Measurements from ENCODE around the gene DNASE1L3.

The DNASE1L3 gene

GRCh38 chr3:58180099-58180880 is 30.5 kb downstream of the DNASE1L3 start:
- in situ Hi-C loops (cut with MboI; ENCODE audit: low sequenced_read_pairs) = no loop called here

DNA sequence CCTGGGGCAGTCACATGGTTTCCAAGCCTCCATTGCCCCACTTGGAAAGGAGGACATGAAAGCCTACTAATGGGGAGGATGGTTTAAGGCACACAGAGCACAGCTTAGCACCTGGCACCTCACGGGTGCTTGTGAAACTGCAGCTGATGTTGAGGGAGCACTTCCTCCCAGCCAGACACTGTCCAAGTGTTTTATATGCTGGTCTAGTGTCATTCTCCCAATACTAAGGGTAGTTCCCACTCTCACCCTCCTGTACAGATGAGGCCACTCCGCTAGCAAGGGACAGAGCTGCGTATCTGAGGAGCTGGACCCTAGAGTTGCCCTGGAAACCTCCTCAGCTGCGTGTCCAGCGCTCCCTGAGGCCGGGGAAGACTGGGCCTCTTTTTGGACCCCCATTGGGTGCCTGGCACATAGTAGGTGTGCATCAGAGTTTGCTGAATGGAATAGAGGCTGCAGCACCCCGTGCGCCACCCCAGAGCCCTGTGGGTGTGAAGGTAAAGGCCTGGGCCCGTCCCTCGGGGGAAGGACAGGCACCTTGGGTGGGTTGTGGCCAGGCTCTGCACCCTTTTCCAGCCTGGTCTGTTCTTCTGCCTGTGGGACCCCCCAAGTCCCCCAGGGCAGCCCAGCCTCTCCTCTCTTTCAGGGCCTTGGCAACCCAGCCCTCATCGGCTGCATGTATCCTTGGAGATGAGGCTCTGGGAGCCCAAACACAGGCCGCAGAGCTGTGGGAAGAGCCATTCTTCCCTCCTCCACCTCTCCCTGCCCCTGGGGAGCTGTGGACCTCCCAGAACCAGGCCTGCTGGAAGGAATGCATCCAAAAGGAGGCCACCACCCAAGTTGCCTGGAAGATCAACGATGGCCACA is 31.3 kb downstream of the DNASE1L3 start:
- in situ Hi-C loops (cut with MboI; ENCODE audit: low sequenced_read_pairs) = no loop called here

DNA sequence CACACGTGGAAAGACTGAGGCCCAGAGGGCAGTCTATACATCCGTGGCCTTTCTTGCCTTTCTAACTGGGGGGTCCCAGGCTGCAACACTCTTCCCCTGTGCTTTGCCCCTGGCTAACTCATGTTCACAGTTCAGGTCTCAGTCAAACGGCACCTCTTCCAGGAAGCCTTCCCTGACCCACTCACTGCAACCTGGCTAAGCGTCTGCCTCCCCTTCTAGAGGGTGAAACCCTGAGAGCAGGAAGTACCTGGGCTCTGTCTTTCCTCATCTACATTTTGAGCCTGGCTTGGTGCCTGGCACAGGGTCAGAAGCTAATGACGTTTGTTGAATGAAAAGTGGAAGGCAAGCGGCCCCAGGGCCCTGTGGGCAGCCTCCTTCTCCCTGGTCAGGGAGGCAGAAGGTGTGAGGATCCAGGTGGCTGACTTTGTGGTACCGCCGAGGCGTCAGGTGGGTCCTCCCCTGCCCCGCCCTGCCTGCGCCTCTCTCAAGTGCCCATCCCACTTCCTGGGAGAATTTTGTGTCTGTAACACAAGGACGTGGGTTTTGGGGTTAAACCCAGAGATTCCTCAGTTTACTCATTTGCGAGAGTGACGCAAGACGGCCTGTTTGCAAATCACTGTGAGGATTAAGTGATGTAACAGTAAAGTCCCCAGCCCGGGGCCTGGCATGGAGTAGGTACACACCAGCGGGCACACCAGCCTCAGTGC is 32.1 kb downstream of the DNASE1L3 start:
- in situ Hi-C loops (cut with MboI; ENCODE audit: low sequenced_read_pairs) = no loop called here

DNA sequence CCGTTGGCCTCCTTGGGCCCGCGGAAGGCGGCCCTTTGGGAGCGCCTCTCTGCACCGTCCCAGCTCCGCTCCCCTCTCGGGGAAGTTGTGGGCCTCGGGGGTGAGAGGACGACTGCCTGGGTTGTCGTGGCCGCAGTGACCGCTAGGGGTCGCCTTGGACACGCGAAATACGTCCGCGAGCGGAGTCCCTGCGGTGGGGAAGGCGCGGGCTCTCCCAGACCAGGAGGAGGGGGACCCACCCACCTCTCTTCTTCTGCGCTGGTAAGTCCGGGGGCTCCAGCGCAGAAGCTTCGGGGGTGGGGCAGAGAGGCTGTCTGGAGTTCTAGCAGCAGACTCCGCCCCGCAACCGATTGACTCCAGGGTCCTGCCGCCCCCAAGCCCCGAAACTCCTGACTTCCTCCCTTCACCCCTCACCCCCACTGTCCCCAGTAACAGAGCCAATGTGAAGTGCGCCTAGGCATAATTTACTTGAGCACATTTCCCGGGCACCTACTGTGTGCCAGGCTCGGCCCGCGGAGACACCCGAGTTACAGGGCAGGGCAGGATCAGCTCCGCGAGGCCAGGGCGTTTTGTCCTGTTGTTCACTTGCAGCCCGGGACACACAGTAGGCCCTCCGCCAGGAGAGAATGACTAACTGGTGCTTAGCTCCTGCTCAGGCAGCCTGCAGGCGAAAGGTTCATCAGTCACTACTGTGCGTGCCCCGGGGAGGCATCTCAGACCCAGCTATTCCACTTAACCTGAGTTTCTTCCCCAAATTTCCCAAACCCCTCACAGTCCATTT is 32.8 kb downstream of the DNASE1L3 start:
- in situ Hi-C loops (cut with MboI; ENCODE audit: low sequenced_read_pairs) = no loop called here

DNA sequence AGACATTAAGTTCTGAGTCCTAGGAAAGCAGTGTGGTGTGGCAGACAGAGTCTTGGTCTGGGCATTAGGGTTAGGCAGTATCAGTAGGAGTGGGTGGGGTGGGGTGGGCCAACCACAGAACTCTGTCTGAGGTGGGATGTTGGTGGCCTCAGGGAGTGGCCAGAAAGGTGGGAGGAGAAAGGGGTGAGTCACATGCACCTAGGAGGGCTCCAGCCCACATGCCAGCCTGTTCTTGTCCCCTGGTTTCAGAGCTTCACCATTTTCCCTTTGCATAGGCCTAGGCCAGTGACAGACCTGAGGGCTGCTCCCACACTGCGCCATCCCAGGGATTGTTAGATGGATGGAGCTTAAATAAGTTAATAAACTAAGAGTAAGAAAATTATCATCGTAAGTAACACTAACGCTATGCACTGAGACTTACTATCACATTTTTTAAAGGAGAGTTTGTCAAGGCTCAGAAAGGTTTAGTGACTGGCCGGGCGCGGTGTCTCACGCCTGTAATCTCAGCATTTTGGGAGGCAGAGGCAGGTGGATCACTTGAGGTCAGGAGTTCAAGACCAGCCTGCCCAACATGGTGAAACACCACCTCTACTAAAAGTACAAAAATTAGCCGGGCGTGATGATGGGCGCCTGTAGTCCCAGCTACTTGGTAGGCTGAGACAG is 33.8 kb downstream of the DNASE1L3 start:
- in situ Hi-C loops (cut with MboI; ENCODE audit: low sequenced_read_pairs) = no loop called here

DNA sequence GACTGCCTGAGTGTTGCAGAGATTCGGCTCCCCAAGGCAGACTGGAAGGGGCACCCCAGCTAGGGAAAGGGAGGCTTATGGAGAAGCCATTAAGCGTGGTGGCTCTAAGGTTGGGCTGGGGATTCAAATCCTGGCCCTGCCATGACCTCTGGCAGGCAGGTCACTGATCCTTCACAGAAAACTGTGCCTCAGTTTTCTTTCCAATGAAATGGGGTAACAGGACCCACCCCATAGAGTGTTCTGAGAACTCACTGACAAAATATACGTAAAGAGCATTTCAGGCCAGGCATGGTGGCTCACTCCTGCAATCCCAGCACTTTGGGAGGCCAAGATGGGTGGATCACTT is 34.6 kb downstream of the DNASE1L3 start:
- in situ Hi-C loops (cut with MboI; ENCODE audit: low sequenced_read_pairs) = no loop called here

GRCh38 chr3:58175437-58176184 is 35.2 kb downstream of the DNASE1L3 start:
- in situ Hi-C loops (cut with MboI; ENCODE audit: low sequenced_read_pairs) = no loop called here

DNA sequence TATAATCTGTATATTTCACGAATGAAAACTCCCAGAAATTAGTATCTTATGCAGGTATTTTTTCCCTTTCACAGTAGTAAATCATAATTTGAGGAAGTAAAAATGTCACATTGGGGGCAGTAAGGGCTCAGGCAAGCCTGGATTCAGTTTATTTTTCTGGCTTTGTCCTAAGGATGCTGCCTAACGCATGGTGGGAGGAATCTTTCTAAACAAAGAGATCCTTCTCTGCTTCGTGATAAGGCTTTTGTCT is 35.7 kb downstream of the DNASE1L3 start:
- in situ Hi-C loops (cut with MboI; ENCODE audit: low sequenced_read_pairs) = no loop called here

DNA sequence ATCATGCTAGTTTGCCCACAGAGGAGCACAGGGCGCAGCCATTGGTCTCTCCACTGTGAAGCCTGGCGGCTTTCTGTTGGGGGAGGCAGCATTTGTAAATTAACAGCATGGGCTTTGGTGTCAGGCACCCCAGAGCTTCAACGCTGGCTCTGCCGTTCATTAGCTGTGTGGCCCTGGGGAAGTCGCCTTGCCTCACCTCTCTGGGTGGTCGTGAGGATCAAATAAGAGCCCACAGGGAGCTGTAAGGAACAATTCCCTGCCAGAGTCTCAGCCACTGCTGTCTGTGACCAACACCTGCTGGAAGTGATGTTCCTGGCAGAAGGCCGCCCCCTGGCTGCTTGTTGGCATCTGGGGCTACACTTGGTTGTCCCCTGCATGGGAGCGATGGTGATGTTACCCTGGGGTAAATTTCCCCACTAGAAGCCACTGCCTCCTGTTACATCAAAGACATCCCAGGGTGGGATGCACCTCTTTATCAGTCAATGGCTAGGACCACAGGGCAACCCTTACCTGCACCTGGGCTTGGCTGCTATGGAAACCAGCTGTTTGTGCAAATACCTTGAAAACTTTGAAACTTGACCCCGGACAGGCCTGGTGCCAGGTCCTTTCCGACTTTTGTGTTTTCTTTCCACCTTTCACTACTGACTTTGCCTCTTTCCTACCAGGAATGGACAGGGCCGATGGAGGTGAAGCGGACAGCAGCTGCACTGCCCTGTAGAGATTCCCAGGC is 36.9 kb downstream of the DNASE1L3 start:
- in situ Hi-C loops (cut with MboI; ENCODE audit: low sequenced_read_pairs) = no loop called here

GRCh38 chr3:58173029-58173668 is 37.6 kb downstream of the DNASE1L3 start:
- in situ Hi-C loops (cut with MboI; ENCODE audit: low sequenced_read_pairs) = no loop called here

DNA sequence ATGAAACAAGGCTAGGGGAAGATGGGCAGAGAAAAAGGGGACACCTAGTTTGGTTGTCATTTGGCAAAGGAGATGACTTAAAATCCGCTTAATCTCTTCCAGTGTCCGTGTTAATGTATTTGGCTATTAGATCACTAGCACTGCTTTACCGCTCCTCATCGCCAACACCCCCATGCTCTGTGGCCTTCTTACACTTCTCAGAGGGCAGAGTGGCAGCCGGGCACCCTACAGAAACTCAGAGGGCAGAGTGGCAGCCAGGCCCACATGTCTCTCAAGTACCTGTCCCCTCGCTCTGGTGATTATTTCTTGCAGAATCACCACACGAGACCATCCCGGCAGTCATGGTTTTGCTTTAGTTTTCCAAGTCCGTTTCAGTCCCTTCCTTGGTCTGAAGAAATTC is 39.6 kb downstream of the DNASE1L3 start:
- in situ Hi-C loops (cut with MboI; ENCODE audit: low sequenced_read_pairs) = no loop called here

DNA sequence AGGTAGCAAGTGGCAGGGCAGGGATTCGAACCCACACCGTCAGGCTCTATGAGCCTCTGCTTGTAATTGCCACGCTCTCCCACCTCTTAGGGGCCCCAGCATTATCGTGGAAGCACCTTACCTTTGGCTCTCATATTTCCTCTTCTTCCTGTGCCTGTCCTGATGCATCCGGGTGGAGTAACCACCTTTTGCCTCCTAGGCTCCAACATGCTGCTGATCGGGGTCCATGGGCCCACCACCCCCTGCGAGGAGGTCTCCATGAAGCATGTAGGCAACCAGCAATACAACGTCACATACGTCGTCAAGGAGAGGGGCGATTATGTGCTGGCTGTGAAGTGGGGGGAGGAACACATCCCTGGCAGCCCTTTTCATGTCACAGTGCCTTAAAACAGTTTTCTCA is 40.4 kb downstream of the DNASE1L3 start:
- in situ Hi-C loops (cut with MboI; ENCODE audit: low sequenced_read_pairs) = no loop called here

DNA sequence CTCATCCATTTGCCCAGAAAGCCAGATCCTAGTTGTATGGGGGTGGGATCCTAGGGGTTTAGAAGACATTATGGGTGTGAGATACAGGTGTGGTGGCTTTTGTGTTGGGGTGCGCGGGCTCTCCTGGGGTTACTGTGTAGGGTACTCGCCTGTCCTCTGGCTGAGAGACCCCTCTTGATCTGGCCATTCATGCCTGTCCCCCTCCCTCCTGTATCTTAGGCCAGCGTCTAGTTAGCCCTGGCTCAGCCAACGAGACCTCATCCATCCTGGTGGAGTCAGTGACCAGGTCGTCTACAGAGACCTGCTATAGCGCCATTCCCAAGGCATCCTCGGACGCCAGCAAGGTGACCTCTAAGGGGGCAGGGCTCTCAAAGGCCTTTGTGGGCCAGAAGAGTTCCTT is 41.4 kb downstream of the DNASE1L3 start:
- in situ Hi-C loops (cut with MboI; ENCODE audit: low sequenced_read_pairs) = no loop called here

DNA sequence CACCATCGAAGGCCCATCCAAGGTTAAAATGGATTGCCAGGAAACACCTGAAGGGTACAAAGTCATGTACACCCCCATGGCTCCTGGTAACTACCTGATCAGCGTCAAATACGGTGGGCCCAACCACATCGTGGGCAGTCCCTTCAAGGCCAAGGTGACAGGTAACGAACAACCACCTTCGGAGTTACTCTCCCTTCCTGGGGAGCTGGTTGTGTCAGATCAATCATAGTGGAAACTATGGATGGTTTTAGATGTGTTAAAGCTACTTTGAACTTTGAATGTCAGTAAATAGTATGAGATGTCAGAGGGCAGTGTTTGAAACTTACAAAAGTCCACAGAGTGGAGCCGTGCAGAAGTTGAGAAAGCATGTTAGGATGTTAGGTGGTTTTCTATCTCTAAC is 42.3 kb downstream of the DNASE1L3 start:
- in situ Hi-C loops (cut with MboI; ENCODE audit: low sequenced_read_pairs) = no loop called here

GRCh38 chr3:58167431-58168351 is 43.1 kb downstream of the DNASE1L3 start:
- in situ Hi-C loops (cut with MboI; ENCODE audit: low sequenced_read_pairs) = no loop called here

- in situ Hi-C loops (cut with MboI; ENCODE audit: low sequenced_read_pairs) = no loop called here
Observed at GRCh38 chr3:58164906-58165821, 45.6 kb downstream of the DNASE1L3 start.
